Measurements from ENCODE around the gene TLE5.
"Not testable (repeated sequence)": the region's sequence is repeated elsewhere in the genome, so short reads cannot be mapped to it uniquely, and the experiment has no call there.

Gene TLE5

GRCh38 chr19:3041327-3041726 is 21.0 kb downstream of the TLE5 start:
- no peak for DNase-seq

GRCh38 chr19:3039641-3040077 is 22.6 kb downstream of the TLE5 start:
- no peak for DNase-seq

- no peak for DNase-seq
Measured at GRCh38 chr19:3039125-3039524, 23.2 kb downstream of the TLE5 start.

GRCh38 chr19:3038214-3038613 is 24.1 kb downstream of the TLE5 start:
- no peak for DNase-seq

GRCh38 chr19:3036977-3037544 is 25.2 kb downstream of the TLE5 start:
- DNase-seq, result not testable (repeated sequence)

- peak; percentile 85 for DNase-seq
Measured at GRCh38 chr19:3036119-3036976, 25.9 kb downstream of the TLE5 start.

GRCh38 chr19:3035542-3036118 is 26.7 kb downstream of the TLE5 start:
- peak; percentile 97 for DNase-seq

- no peak for DNase-seq
Measured at GRCh38 chr19:3034656-3035541, 27.4 kb downstream of the TLE5 start.

GRCh38 chr19:3034406-3034655 is 28.0 kb downstream of the TLE5 start:
- DNase-seq, result no peak

GRCh38 chr19:3033595-3034405 is 28.5 kb downstream of the TLE5 start:
- DNase-seq, result no peak

GRCh38 chr19:3031607-3031867 is 30.8 kb downstream of the TLE5 start:
- DNase-seq, result no peak

GRCh38 chr19:3029065-3029923 is 33.0 kb downstream of the TLE5 start, which contains the start of gene TLE2:
Gene TLE2 (minus strand): TSS chr19:3029280. CDS start chr19:3028904, 376 bp downstream.
- no peak for DNase-seq

- no peak for DNase-seq
Measured at GRCh38 chr19:3028305-3029064, 33.8 kb downstream of the TLE5 start.

GRCh38 chr19:3027981-3028304 is 34.4 kb downstream of the TLE5 start:
- no peak for DNase-seq

- no peak for DNase-seq
Measured at GRCh38 chr19:3027292-3027691, 35.0 kb downstream of the TLE5 start.

GRCh38 chr19:3026768-3027167 is 35.5 kb downstream of the TLE5 start:
- DNase-seq, result no peak

GRCh38 chr19:3025549-3025886 is 36.8 kb downstream of the TLE5 start:
- DNase-seq, result no peak

- no peak for DNase-seq
Measured at GRCh38 chr19:3024870-3025548, 37.3 kb downstream of the TLE5 start.

GRCh38 chr19:3024509-3024869 is 37.8 kb downstream of the TLE5 start:
- no peak for DNase-seq

- DNase-seq, result no peak
Measured at GRCh38 chr19:3020321-3020960, 41.9 kb downstream of the TLE5 start.
